ENCODE measurements around the gene NMNAT3. TPM values are rescaled to one million over a fixed set of nuclear protein-coding genes. Genes with fewer than 3 reads are reported as not detected.

The NMNAT3 gene
- 10 to 100 TPM in 2 of 4 donors, 1 to 10 TPM in 2; 9.6 to 17.1 (median 11.3) TPM for total RNA-seq

GRCh38 chr3:139677388-139678155, at the start of gene NMNAT3:
Gene NMNAT3, minus strand, starts transcription at chr3:139677972. Its CDS starts 50,248 bp downstream, at chr3:139627724.
- TF ChIP-seq POLR2AphosphoS5 (IDR thresholded peaks at IDR 0.05) (no peak), POLR2A (IDR thresholded peaks at IDR 0.05) (no peak), EP300 (IDR thresholded peaks at IDR 0.05) (no peak)
- TF ChIP-seq, protein P1, sequence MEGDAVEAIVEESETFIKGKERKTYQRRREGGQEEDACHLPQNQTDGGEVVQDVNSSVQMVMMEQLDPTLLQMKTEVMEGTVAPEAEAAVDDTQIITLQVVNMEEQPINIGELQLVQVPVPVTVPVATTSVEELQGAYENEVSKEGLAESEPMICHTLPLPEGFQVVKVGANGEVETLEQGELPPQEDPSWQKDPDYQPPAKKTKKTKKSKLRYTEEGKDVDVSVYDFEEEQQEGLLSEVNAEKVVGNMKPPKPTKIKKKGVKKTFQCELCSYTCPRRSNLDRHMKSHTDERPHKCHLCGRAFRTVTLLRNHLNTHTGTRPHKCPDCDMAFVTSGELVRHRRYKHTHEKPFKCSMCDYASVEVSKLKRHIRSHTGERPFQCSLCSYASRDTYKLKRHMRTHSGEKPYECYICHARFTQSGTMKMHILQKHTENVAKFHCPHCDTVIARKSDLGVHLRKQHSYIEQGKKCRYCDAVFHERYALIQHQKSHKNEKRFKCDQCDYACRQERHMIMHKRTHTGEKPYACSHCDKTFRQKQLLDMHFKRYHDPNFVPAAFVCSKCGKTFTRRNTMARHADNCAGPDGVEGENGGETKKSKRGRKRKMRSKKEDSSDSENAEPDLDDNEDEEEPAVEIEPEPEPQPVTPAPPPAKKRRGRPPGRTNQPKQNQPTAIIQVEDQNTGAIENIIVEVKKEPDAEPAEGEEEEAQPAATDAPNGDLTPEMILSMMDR (IDR thresholded peaks at IDR 0.05) = peak in 2 of 4 experiments; percentile 19 to 31
- no peaks in the 10 kb centered on the region for H3K9me3 ChIP-seq
- peaks cover 0 to 22% (median 7%) of the 10 kb centered on the region in 3 donors for H3K4me1 ChIP-seq
- WGBS, 2 donors (ENCODE audit: low coverage in 1 of 2) = 0 to 5% methylated on average over 3 to 4 of the region's 65 CpGs
- H3K27me3 ChIP-seq = no peaks in the 10 kb centered on the region
- no peaks in the 10 kb centered on the region for H3K36me3 ChIP-seq
- peak; percentile 96 for ATAC-seq
- H3K27ac ChIP-seq = peak within 1 kb of the TSS; percentile 65 to 81 (median 78)
- H3K4me3 ChIP-seq = peak within 1 kb of the TSS; percentile 90 to 99

DNA sequence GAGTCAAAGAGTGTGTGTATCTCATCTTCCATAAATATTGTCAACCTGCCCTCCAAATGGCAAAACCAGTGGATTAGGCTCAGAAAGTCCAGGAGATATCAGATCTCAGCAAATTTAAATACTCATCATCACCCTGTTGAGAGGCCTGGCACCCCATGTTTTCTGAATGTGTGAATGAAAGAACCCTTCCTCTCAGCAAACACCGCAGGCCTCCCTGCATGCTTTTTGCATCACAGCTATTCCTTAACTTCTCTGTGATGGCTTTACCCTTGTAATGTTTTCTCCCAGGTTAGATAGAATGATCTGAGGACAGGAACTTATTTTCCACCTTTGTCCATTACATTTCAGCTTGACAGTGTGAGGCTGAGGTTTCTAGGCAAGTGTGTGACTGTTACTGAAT, 43.6 kb upstream of the NMNAT3 start:
- Histone ChIP-seq H3K27ac (no peak overlapping the region), H3K9me3 (no peaks in the 10 kb centered on the region), H3K4me1 (peaks cover 0 to 3% (median 0%) of the 10 kb centered on the region in 3 donors), H3K4me3 (no peak overlapping the region), H3K27me3 (no peaks in the 10 kb centered on the region), H3K36me3 (no peaks in the 10 kb centered on the region)
- ATAC-seq = no peak
- TF ChIP-seq POLR2AphosphoS5 (IDR thresholded peaks at IDR 0.05) = no peak
- TF ChIP-seq, protein P1 (IDR thresholded peaks at IDR 0.05) = no peak
- WGBS, 2 donors (ENCODE audit: low coverage in 1 of 2) = 45% methylated on average over 1 of the region's 1 CpG; no CpG with 5 or more reads in 1 of the 2 donors

DNA sequence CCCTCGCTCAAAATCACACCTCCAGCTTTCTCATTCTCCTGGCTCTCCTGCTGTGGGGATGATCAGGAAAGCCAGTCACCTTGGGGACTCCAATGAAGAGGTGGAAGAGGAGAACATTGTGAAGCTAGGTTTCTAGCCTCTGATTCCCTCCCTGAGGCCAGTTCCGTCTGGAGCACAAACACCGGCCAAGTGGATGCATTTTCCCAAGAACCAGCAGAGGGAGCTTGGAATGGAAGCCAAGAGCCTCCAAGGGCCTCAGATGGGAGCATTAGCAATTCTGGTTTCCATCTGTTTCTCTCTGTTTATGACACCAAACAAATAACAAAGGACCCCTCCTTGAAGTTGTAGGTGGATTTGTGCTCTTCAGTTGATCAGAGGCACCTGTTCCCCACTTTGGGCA, 40.6 kb upstream of the NMNAT3 start:
- 8% methylated on average over 2 of the region's 3 CpGs; no CpG with 5 or more reads in 1 of the 2 donors for WGBS, 2 donors (ENCODE audit: low coverage in 1 of 2)

GRCh38 chr3:139716908-139717485, 39.2 kb upstream of the NMNAT3 start:
- 0 to 17% methylated on average over 1 to 3 of the region's 3 CpGs for WGBS, 2 donors (ENCODE audit: low coverage in 1 of 2)
- H3K4me3 ChIP-seq = no peak overlapping the region
- peaks cover 0 to 3% (median 0%) of the 10 kb centered on the region in 3 donors for H3K4me1 ChIP-seq
- no peaks in the 10 kb centered on the region for H3K36me3 ChIP-seq
- TF ChIP-seq EP300 (IDR thresholded peaks at IDR 0.05) (no peak), POLR2A (IDR thresholded peaks at IDR 0.05) (no peak), POLR2AphosphoS5 (IDR thresholded peaks at IDR 0.05) (no peak)
- TF ChIP-seq, protein P1 (IDR thresholded peaks at IDR 0.05) = no peak
- H3K27ac ChIP-seq = no peak overlapping the region
- no peak for ATAC-seq
- H3K9me3 ChIP-seq = no peaks in the 10 kb centered on the region
- no peaks in the 10 kb centered on the region for H3K27me3 ChIP-seq

More for the DNA sequence above, 40.6 kb upstream of the NMNAT3 start:
- Histone ChIP-seq H3K36me3 (no peaks in the 10 kb centered on the region), H3K27me3 (no peaks in the 10 kb centered on the region), H3K27ac (no peak overlapping the region), H3K4me1 (peaks cover 0 to 3% (median 0%) of the 10 kb centered on the region in 3 donors), H3K9me3 (no peaks in the 10 kb centered on the region), H3K4me3 (no peak overlapping the region)
- no peak for ATAC-seq
- TF ChIP-seq, protein P1 (IDR thresholded peaks at IDR 0.05) = peak in 1 of 4 experiments; percentile 43
- TF ChIP-seq POLR2AphosphoS5 (IDR thresholded peaks at IDR 0.05) = no peak
